A549 (cell line): Measurements from ENCODE around the gene PIK3R1.

Source experiments
- CBX2 ChIP-seq: fragments of 200-600 bp; sonication (generic); IDR thresholded peaks from 2 replicates; pipeline ENCODE4 v1.6.1; 2016; ENCODE audit warnings: low read depth, mild to moderate bottlenecking, borderline replicate concordance
- CEBPB ChIP-seq, 2 experiments: fragments of >200 bp in 1 of 2; sonication (Bioruptor Twin) in 1 of 2; formaldehyde crosslinking in 1 of 2; IDR thresholded peaks; 2 replicates each; pipeline ENCODE4 v1.6.1; 2012 to 2016
- CTCF ChIP-seq: fragments of >200 bp; sonication (Bioruptor Twin); formaldehyde crosslinking; IDR thresholded peaks from 3 replicates; pipeline ENCODE4 v1.5.1; 2016
- KDM5A ChIP-seq: fragments of 200-600 bp; sonication (generic); IDR thresholded peaks from 2 replicates; pipeline ENCODE4 v1.6.1; 2016; ENCODE audit warnings: antibody characterized with exemption, mild to moderate bottlenecking
- REST ChIP-seq: fragments of 200-600 bp; sonication (generic); IDR thresholded peaks from 2 replicates; pipeline ENCODE4 v1.6.1; 2016; ENCODE audit warnings: antibody characterized with exemption, mild to moderate bottlenecking, moderate library complexity
- RFX5 ChIP-seq: fragments of 450-650 bp; IDR thresholded peaks from 2 replicates; pipeline ENCODE4 v1.7.1; 2014; ENCODE audit warnings: antibody characterized with exemption, mild to moderate bottlenecking, moderate library complexity
- USF2 ChIP-seq: fragments of 450-650 bp; IDR thresholded peaks from 2 replicates; pipeline ENCODE4 v1.6.1; 2014; ENCODE audit warnings: antibody characterized with exemption

- no peak for TF ChIP-seq USF2
- no peak for TF ChIP-seq REST
- no peak for TF ChIP-seq CTCF
- no peak for TF ChIP-seq KDM5A
- TF ChIP-seq CBX2, result no peak
- no peak for TF ChIP-seq RFX5
- TF ChIP-seq CEBPB (IDR thresholded peaks at IDR 0.05), result no peak
Measured at GRCh38 chr5:68295772-68296171, 80.2 kb downstream of the PIK3R1 start.
